ENCODE results near the gene PANK1. TPM values are rescaled to one million over a fixed set of nuclear protein-coding genes. Genes with fewer than 3 reads are reported as not detected.

The PANK1 gene
- total RNA-seq, 1 donor from 2014 or later: 38.0 TPM

- Histone ChIP-seq H3F3A (ENCODE audit: low read depth) (no peaks in the 10 kb centered on the region), H2AFZ (replicated peaks) (no peak overlapping the region), H3K4me2 (no peak overlapping the region), H4K20me1 (ENCODE audit: low read depth) (no peaks in the 10 kb centered on the region), H3K9ac (no peak overlapping the region), H3K36me3 (no peaks in the 10 kb centered on the region), H3K9me3 (ENCODE audit: low read depth) (no peaks in the 10 kb centered on the region), H3K27me3 (no peaks in the 10 kb centered on the region), H3K4me3 (no peak overlapping the region), H3K79me2 (ENCODE audit: low read depth) (peaks cover 25% of the 10 kb centered on the region), H3K4me1 (no peaks in the 10 kb centered on the region), H3K27ac (peak overlapping the region; percentile 26)
- no peak for DNase-seq (ENCODE audit: low spot score)
- no peak for TF ChIP-seq EZH2phosphoT487 (IDR thresholded peaks at IDR 0.05)
- no peak for TF ChIP-seq EZH2 (IDR thresholded peaks at IDR 0.05)
- TF ChIP-seq, protein P1, sequence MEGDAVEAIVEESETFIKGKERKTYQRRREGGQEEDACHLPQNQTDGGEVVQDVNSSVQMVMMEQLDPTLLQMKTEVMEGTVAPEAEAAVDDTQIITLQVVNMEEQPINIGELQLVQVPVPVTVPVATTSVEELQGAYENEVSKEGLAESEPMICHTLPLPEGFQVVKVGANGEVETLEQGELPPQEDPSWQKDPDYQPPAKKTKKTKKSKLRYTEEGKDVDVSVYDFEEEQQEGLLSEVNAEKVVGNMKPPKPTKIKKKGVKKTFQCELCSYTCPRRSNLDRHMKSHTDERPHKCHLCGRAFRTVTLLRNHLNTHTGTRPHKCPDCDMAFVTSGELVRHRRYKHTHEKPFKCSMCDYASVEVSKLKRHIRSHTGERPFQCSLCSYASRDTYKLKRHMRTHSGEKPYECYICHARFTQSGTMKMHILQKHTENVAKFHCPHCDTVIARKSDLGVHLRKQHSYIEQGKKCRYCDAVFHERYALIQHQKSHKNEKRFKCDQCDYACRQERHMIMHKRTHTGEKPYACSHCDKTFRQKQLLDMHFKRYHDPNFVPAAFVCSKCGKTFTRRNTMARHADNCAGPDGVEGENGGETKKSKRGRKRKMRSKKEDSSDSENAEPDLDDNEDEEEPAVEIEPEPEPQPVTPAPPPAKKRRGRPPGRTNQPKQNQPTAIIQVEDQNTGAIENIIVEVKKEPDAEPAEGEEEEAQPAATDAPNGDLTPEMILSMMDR (IDR thresholded peaks at IDR 0.05): no peak
- no peak overlapping the region for H3K27ac Mint-ChIP-seq
- H3K27me3 Mint-ChIP-seq (ENCODE audit: insufficient read depth, low read depth): no peaks in the 10 kb centered on the region
- peaks cover 3% of the 10 kb centered on the region for H3K4me1 Mint-ChIP-seq
- H3K9me3 Mint-ChIP-seq: no peaks in the 10 kb centered on the region
- H3K4me3 Mint-ChIP-seq: no peak overlapping the region
- H3K36me3 Mint-ChIP-seq: peaks cover 26% of the 10 kb centered on the region
Observed at GRCh38 chr10:89602919-89603318, 42.1 kb downstream of the PANK1 start.

DNA sequence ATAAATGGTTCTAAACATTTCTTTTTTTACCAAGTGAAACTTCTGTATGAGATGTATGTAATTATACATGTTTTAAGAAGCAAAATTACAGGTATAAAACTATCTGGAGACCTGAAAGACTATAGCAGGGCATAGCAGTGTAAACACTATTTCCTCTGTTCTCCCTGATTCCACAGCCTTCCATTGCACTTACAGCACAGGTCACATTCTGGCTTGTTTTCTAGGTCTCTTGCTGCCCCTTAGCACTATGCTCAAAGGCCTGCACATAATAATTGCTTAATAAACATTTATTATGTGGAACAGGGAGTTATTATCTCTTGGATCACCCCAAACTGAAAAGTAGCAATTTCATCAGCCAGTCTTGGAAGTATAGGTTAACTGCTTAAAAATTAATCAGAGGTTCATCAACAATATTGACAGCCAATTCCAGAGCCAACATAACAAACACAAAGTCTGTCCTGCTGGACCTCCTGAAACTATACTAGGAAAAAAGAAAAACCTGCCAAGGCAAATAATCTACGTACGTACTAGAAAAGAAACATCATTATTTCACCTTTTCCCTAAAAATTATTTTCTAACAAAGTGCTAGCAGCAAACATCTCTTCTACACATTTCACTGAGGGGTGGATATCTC lies 43.2 kb downstream of the PANK1 start:
- Histone ChIP-seq H2AFZ (replicated peaks) (no peak overlapping the region), H3K36me3 (peaks cover 5% of the 10 kb centered on the region)
- H3K4me1 Mint-ChIP-seq: peaks cover 3% of the 10 kb centered on the region

DNA sequence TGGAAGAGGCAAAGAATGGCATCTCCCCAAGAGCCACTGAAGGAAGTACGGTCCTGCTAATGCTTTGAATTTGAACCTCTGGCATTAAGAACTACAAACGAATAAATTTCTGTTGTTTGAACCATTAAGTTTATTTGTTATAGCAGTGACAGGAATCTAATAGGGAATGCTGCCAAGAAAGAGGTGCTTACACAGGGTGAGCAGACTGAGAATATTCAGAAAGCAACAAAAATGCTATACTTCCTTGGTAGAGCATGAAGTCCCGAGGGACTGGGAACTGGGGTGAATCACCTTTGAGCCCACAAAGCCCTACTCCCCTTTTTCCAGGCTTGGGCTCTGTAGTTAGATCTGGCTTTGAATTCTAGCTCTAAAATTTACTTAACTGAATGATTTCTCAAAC lies 45.0 kb downstream of the PANK1 start:
- DNase-seq (ENCODE audit: low spot score): no peak
- no peaks in the 10 kb centered on the region for H3K27me3 ChIP-seq
- H3K9me3 ChIP-seq (ENCODE audit: low read depth): no peaks in the 10 kb centered on the region
- no peaks in the 10 kb centered on the region for H4K20me1 ChIP-seq (ENCODE audit: low read depth)
- no peak overlapping the region for H3K27ac Mint-ChIP-seq
- H3K27me3 Mint-ChIP-seq (ENCODE audit: insufficient read depth, low read depth): no peaks in the 10 kb centered on the region
- no peak overlapping the region for H3K27ac ChIP-seq
- H3K9ac ChIP-seq: no peak overlapping the region
- H3K4me2 ChIP-seq: no peak overlapping the region
- no peaks in the 10 kb centered on the region for H3F3A ChIP-seq (ENCODE audit: low read depth)
- peaks cover 20% of the 10 kb centered on the region for H3K79me2 ChIP-seq (ENCODE audit: low read depth)
- no peak overlapping the region for H3K4me3 Mint-ChIP-seq
- H3K9me3 Mint-ChIP-seq: no peaks in the 10 kb centered on the region
- TF ChIP-seq EZH2phosphoT487 (IDR thresholded peaks at IDR 0.05): no peak
- TF ChIP-seq, protein P1 (IDR thresholded peaks at IDR 0.05): no peak
- TF ChIP-seq EZH2 (IDR thresholded peaks at IDR 0.05): no peak
- no peak overlapping the region for H2AFZ ChIP-seq (replicated peaks)
- H3K36me3 Mint-ChIP-seq: peaks cover 16% of the 10 kb centered on the region
- peaks cover 3% of the 10 kb centered on the region for H3K4me1 Mint-ChIP-seq
- H3K4me3 ChIP-seq: no peak overlapping the region
- H3K36me3 ChIP-seq: peaks cover 5% of the 10 kb centered on the region
- H3K4me1 ChIP-seq: no peaks in the 10 kb centered on the region

More for the DNA sequence above, 43.2 kb downstream of the PANK1 start:
- H3K79me2 ChIP-seq (ENCODE audit: low read depth): peaks cover 20% of the 10 kb centered on the region
- no peak overlapping the region for H3K27ac ChIP-seq
- TF ChIP-seq EZH2phosphoT487 (IDR thresholded peaks at IDR 0.05) (no peak), EZH2 (IDR thresholded peaks at IDR 0.05) (no peak)
- TF ChIP-seq, protein P1 (IDR thresholded peaks at IDR 0.05): no peak
- Mint-ChIP-seq H3K27me3 (ENCODE audit: insufficient read depth, low read depth) (no peaks in the 10 kb centered on the region), H3K9me3 (no peaks in the 10 kb centered on the region), H3K27ac (no peak overlapping the region), H3K36me3 (peaks cover 23% of the 10 kb centered on the region), H3K4me3 (no peak overlapping the region)
- no peaks in the 10 kb centered on the region for H3K27me3 ChIP-seq
- no peaks in the 10 kb centered on the region for H3K9me3 ChIP-seq (ENCODE audit: low read depth)
- no peak for DNase-seq (ENCODE audit: low spot score)
- no peak overlapping the region for H3K9ac ChIP-seq
- H4K20me1 ChIP-seq (ENCODE audit: low read depth): no peaks in the 10 kb centered on the region
- H3K4me3 ChIP-seq: no peak overlapping the region
- no peaks in the 10 kb centered on the region for H3K4me1 ChIP-seq
- no peaks in the 10 kb centered on the region for H3F3A ChIP-seq (ENCODE audit: low read depth)
- H3K4me2 ChIP-seq: no peak overlapping the region
